Measurements from ENCODE around the gene POU2F3.

Gene POU2F3

GRCh38 chr11:120342678-120343077, 102.7 kb downstream of the POU2F3 start:
- DNase-seq: no peak

DNA sequence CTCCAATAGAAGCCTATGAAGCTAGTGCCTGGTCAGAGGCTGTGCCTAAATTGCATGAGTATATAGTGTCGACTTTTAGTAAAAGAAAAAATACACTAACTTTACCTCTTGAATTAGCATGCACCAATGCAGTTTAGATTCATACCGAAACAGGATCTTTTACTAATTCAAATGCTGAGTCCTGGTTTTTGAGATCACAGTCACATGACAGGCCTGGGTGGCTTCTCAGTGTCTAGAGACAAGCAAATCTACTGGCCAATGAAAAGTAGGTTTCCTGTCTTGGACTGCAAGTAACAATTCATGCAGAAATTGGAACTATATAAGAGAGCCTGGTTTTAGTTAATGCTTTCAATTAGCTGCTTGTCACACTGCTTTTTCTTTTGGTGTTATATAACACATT, 103.5 kb downstream of the POU2F3 start:
- no peak for DNase-seq

- DNase-seq: no peak
Measured at GRCh38 chr11:120344302-120345004, 104.5 kb downstream of the POU2F3 start.

GRCh38 chr11:120346233-120346632, 106.3 kb downstream of the POU2F3 start:
- no peak for DNase-seq

DNA sequence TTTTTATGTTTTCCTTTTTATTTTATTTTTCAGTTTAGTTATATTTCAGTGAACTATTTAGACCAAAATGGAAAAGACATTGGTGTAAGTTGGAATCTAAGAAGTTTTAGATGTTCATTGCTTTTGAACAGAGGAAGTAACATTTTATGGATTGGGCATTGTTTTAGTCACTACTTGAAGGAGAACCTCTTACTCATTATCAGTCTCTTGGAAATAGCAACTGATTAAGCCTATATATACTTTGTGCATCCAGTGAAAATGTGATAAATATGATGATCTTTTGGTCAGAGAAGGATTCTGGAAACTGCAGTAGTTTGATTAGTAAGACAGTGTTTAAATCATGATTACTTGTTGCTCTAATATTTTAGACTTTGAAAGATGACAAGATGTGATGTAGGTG, 110.7 kb downstream of the POU2F3 start:
- DNase-seq: no peak

DNA sequence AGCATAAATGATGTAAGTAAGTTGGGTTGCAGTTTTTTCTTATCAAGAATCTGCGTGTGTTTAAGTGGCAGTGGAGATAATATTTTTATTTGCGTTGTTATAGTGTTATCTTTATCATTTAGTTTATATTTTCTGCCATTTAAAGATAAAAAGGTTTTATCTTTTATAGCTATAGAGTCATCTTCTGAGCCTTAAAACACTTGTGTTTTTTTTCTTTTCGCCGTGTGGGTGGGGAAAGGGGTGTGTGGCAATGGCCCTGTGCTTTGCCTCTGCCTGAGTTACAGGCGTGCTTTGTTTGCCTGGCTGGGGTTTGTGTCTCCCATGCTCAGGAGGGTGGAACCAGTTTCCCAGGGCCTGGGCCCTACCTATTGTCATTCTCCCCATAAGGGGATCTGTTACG, 112.5 kb downstream of the POU2F3 start:
- no peak for DNase-seq

DNA sequence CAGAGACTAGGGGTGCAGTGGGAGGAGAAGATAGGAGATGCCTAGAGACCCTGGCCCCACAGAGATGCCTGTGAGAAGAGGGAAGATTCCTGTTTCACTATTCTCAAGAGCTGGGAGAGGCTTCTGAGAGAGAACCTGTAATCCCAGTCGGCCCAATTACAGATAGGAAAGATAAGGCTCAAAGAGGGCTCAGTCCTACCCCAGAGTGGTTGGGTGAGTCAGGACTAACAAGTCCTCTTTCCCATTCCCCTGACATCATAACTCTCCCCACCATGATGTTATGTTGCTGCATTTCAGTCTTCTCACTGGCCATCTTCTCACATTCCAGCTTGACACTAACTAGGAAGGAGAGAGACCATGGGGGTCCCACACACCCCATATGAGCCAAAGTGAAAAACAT, 114.1 kb downstream of the POU2F3 start:
- no peak for DNase-seq

GRCh38 chr11:120354779-120355178, 114.8 kb downstream of the POU2F3 start:
- DNase-seq: no peak

GRCh38 chr11:120357620-120358019, 117.7 kb downstream of the POU2F3 start:
- no peak for DNase-seq

DNA sequence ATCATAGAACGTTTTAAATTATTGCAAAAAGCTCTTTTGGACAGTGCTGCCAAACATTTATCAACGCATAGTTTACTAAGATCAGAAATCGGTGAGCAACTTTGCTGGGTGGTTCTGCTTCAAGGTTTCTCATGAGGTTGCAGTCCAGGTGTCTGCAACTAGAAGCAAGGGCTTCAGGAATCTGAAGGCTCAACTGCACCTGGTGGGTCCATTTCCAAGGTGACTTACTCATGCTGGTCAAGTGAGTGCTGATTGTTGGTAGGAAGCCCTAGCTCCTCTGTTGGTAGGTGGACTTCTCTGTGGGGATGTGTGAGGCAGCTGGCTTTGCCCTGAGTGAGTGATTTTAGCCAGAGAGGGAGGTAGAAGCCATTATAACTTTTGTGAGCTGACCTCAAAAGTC, 118.8 kb downstream of the POU2F3 start:
- no peak for DNase-seq

DNA sequence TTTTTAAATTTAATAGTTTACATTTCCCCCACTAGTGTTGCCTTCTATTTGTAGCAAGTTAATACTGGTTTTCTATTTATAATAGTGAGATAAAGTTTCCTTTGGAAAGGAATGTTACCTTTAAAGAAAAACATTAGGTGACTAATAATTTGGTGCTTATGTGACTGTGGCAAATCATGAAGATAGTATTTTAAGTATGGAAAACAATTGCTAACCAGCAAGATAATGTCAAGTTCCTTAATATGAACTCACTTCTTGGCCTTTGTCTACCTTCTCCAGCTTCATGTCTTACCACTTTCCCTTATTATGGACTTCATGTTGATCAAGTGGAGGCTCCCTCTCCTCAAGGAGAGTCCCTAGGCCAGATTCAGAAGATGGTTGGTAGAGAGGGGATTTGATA, 123.5 kb downstream of the POU2F3 start:
- DNase-seq: no peak

DNA sequence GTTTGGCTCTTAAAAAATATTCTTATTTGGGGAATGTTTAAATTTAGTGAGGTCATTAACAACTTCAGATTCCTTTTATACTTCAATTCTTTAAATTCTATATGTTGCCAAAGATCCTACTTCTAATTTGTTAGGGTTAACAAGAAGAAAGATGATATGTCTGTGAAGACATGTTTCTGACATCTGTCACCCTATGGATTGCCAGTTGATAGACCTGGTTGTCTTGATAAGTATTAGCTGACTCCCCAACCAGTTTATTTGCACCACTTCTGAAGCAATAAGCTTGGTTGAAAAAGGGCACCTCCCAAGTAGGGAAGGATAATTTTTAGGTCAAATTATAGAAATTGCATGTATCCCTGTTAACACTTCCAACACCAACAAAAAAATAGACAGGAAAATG, 125.6 kb downstream of the POU2F3 start:
- DNase-seq: no peak

Measured in hippocampal formation (tissue), 2 donors.